ENCODE data around the gene APC.

DNA sequence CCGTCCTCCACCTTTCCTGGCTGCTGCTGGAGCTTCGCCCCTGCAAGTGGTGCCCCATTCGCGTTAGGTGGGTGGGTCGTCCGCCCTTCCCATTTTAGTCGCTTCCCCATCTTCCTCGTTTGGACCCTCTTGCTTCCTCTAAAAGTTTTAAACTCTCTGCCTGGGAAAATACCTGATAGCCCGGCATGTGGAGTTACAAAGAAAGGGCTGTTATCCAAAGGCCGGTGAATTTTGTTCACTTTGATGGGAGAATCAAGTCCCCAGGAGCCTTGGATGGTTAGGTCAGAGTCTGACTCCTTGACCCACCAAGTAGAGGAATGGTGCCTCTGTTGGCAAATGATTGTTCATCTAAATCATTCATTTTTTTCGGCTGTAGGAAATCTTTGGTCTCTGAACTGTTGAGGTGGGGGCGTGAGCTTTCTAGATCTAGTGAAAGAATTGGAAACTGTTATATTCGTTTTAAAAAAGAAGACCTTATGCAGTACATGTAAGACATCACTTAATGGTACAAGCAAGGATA lies 29.5 kb upstream of the APC start:
- no peak for TF ChIP-seq POLR2A (IDR thresholded peaks at IDR 0.05)
- TF ChIP-seq CTCF (IDR thresholded peaks at IDR 0.05): no peak
